HG03095 (cell line): ENCODE data around the gene SREK1.
A peak's percentile ranks its signal among the peaks of the same experiment; 100 is the strongest.
"Not testable (repeated sequence)": the region's sequence is repeated elsewhere in the genome, so short reads cannot be mapped to it uniquely, and the experiment has no call there.

Experiments used
- ATAC-seq: cut with Tn5 transposase; IDR thresholded peaks from one replicate; pipeline ENCODE4 v1.9.1; 2021; ENCODE audit warnings: moderate library complexity; ENCODE audit not compliant: unreplicated experiment

The SREK1 gene

DNA sequence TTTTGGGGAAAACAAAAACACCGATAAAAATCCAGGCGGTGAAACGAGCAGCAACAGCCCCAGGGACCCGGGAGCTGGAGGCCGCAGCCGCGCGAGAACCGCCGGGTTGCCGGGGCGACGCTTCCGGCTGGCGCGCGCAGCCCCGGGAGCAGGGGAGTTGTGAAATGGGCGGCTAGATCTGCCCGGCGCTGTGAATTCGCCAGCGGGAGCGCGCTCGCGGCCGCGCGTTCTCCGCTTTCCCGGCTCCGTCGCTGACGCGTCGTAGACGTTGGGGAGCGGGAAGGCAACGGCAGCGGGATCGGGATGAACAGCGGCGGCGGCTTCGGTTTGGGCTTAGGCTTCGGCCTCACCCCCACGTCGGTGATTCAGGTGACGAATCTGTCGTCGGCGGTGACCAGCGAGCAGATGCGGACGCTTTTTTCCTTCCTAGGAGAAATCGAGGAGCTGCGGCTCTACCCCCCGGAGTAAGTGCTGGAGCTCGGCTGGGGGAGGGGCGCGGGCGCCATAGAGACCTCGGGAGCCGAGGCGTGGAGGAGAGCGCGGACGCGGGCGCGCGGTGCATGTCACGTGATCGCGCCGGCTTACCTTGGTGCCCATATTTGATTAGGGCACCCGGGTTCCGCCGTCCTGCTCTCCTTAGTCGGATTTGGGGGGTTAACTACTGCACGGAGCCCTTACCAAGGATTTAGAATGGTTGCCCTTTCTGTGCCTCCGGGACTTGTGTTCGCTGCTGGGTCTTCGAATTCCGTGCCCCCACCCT, at the start of gene SREK1:
SREK1 (plus strand) TSS at position 227 of the 760 bp plus-strand sequence; CDS start at position 304, 77 bp downstream.
- ATAC-seq, result peak; percentile 90

- ATAC-seq, result no peak
Observed at GRCh38 chr5:66100851-66101250, 43.2 kb upstream of the SREK1 start.

- ATAC-seq, result no peak
Observed at GRCh38 chr5:66113160-66113559, 30.9 kb upstream of the SREK1 start.

DNA sequence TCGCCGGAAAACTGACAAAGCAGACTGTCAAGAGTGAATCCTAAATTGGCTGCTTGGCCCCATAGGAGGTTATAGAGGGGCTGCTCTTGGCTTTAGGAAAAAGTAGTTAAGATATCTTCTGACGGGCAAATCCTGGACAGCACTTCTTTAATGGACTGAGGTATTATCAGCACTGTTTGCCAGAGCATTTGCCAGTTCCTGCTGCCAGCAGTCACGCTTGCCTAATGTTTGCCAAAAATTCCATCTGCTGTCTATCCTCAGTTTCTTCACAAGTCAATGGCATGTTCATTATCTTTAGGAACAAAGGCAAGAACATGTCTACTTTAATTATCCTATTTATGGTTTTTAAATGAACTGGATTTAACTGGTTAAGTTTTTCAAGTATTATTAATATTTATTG, 25.8 kb upstream of the SREK1 start:
- ATAC-seq, result no peak

GRCh38 chr5:66122379-66123034, 21.6 kb upstream of the SREK1 start:
- ATAC-seq, result no peak

DNA sequence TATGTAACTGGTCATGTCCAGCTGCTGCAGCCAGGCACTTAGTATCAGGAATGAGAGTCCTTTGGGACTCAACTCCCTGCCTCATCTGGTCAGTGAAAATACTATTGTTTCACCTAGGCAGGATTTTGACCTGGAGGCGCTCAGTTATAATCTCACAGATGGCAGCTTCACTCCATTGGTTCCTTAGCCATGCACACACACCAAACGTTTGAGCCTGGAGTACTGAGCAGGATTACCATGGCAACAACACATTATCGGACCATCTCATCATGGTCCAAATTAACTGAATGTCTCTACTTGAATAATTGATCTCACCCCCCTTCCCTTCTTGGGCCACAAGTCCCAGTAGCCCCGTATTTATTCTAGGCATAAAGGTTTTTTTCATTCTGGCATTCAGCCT, 15.0 kb upstream of the SREK1 start:
- no peak for ATAC-seq

- no peak for ATAC-seq
Observed at GRCh38 chr5:66130493-66130892, 13.6 kb upstream of the SREK1 start.

DNA sequence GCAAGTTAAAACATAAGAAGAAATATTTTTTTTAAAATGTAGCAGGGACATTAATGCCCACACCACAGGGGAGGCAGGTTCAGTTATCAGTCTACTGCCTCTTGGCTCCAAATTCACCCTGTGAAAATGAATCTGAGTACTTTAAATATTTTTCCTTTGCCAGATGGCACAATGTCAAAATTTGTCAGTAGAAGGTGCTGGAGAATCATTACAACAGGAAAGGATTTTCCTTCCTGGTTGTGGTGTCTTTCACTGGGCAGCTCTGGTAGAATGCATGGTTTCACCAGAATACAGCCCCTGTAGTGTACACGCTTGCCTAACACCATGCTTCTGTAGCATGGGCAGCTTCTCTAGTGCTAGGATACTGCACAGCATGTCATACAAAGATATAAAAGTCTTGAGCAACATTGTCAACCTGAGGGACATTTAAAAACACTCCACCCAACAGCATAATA, 9.7 kb upstream of the SREK1 start:
- ATAC-seq, result no peak

- no peak for ATAC-seq
Observed at GRCh38 chr5:66136053-66136452, 8.0 kb upstream of the SREK1 start.

GRCh38 chr5:66136944-66137343, 7.2 kb upstream of the SREK1 start:
- not testable (repeated sequence) for ATAC-seq

- no peak for ATAC-seq
Observed at GRCh38 chr5:66138637-66139317, 5.3 kb upstream of the SREK1 start.

DNA sequence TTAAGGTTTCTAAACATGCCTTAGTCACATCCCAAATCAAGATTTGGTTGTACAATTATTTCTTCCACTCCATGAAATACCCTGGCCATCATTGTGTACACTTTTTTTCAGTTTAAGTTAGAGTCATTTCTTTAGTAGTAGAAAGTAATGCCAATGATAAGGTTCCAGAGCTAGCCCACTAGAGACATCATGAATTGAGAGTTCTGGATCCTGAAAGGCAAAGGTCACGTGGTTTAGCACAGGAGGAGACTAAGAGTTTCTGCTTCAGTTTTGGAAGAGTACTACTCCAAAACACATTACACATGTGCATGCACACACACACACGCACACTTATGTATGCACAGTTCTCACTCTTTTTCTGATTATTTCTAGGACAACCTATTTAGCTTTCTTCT, 4.8 kb upstream of the SREK1 start:
- ATAC-seq, result no peak

- ATAC-seq, result no peak
Observed at GRCh38 chr5:66142417-66142816, 1.7 kb upstream of the SREK1 start.

DNA sequence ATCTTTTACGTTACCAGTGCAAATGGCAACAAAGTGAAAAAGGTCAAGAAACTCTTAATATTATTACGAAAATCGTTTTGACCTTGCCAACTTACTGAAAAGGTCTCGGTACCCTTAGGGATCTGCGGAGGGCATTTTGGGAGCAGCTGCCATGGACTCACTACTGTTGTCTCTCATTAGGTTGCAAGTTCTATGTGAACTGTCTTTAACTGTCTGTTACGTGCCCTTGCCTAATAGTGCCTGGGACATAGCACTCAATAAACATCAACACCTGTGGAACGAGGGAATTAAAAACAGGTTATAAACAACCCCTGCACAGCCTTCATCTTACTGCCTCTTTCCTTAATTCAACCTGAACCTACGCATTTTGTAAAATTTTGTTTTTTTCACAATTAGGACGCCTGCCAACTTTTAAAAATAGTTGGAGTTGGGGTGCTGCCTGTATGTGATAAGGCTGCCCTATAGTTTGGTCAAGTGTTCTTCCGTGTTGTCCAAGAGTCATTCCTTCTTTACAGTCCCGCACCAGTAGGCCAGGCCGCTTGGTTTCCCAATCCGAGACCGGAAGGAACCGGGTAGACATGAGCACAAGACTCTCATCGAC, 527 bp upstream of the SREK1 start:
- peak; percentile 19 for ATAC-seq

- ATAC-seq, result peak; percentile 40
Observed at GRCh38 chr5:66144834-66145390, 812 bp downstream of the SREK1 start.

- ATAC-seq, result no peak
Observed at GRCh38 chr5:66145737-66146136, 1.6 kb downstream of the SREK1 start.

DNA sequence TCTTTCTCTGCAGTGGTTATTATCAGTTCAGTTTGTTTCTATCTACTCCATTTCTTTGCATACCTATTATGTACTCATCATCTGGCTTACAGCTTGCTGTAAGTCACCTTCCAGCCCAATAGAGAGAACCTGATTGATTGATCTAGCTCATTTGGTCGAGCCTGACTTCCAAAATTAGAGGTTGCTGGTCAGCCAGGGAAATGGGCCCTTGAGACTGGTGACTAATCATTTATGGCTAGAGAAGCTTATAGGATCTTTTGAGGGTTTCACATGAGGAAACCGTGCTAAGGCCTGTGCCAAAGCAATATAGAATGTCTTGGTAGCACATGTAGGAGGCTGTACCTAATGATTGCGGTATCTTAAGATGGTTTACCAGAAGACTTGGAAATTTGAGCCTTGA, 5.8 kb downstream of the SREK1 start:
- no peak for ATAC-seq

DNA sequence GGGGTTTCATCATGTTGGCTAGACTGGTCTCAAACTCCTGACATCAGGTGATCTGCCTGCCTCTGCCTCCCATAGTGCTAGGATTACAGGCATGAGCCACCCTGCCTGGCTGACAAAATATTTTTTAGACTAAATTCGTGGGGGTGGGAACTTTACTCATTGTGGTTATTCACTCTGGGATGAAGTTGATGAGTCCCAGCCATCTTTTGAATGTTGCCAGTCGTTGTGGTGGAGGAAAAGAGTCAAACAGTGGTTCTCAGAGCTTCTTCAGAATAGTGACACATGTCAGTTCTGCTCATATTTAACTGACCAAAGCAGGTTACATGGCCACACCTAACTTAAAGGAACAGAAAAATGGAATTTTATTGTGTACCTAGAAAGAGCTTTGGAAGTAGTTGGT, 6.9 kb downstream of the SREK1 start:
- no peak for ATAC-seq

DNA sequence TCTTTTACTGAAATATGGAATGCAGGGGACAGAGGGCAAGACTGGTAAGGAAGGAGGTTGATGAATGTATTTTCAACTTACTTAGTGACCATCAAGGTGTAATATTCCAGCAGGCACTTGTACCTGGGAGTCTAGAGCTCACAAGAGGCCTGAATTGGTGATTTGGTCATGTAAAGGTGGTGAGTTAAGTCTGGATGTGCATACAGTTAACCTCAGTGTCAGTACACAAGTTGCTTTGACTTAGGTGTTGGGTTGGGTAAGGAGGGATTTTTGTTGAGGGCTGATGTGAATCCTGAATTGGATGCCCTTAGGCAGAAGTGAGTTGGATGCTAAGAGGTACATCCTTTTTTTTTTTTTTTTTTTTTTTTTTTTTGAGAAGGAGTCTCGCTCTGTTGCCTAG, 7.4 kb downstream of the SREK1 start:
- ATAC-seq, result no peak

GRCh38 chr5:66157046-66157445, 12.9 kb downstream of the SREK1 start:
- no peak for ATAC-seq

DNA sequence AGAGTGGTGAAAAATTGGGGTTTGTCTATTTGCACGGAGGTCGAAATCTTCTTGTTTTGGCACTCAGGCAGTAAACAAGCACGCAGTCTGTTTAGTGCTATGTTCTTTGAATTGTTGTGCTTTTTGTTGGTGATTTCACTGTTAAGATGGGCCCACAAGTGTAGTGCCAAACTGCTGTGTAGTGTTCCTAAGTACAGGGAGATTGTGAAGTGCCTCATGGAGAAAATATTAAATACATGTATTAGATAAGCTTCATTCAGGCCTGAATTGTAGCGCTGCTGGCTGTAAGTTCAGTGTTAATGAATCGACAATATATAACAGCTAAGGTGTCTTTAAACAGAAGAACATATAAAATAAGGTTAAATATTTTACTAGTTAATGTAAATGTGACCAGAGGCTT, 17.3 kb downstream of the SREK1 start:
- ATAC-seq, result no peak
